ENCODE data around the gene ASPSCR1. TPM values are rescaled to one million over a fixed set of nuclear protein-coding genes. Genes with fewer than 3 reads are reported as not detected.
A peak's percentile ranks its signal among the peaks of the same experiment; 100 is the strongest.

ASPSCR1 gene, protein sequence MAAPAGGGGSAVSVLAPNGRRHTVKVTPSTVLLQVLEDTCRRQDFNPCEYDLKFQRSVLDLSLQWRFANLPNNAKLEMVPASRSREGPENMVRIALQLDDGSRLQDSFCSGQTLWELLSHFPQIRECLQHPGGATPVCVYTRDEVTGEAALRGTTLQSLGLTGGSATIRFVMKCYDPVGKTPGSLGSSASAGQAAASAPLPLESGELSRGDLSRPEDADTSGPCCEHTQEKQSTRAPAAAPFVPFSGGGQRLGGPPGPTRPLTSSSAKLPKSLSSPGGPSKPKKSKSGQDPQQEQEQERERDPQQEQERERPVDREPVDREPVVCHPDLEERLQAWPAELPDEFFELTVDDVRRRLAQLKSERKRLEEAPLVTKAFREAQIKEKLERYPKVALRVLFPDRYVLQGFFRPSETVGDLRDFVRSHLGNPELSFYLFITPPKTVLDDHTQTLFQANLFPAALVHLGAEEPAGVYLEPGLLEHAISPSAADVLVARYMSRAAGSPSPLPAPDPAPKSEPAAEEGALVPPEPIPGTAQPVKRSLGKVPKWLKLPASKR
- 12.0 TPM for polyA plus RNA-seq (2013)

DNA sequence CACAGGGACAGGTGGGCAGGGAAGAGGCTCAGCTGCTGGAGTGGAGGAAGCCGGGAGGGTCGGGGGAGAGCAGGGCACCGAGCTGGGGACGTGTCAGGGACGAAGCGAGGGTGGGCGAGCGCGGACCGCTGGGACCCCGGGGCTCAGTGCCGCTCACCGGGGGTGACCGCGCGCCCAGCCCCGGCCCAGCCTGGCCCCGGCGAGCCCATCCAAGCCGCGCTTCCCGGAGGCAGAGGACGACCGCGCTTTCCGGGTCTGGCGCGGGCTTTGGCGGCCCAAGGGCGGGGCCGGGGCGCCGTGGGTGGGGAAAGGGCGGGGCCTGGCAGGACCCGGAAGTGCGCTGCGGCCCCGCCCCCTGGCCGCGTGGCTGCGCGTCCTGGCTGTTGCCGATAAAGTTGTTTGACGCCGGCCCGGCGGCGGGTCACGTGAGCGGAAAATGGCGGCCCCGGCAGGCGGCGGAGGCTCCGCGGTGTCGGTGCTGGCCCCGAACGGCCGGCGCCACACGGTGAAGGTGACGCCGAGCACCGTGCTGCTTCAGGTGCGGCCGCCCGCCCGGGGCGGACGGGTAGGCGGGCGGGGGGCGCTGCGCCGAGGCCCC is at the start of gene ASPSCR1:
Gene ASPSCR1, plus strand, starts transcription at position 419 of the 598 bp plus-strand sequence. Its CDS starts 18 bp downstream, at position 437.
- Histone ChIP-seq H3K36me3 (ENCODE audit: control insufficient read depth in 4 of 4, insufficient read depth in 4 of 4, low read length in 3 of 4) (peaks cover 0 to 8% (median 3%) of the 10 kb centered on the region in 4 experiments), H3K4me3 (ENCODE audit: control insufficient read depth in 1 of 7, extremely low read depth in 1 of 7, insufficient read depth in 4 of 7, low read depth in 2 of 7, low read length in 6 of 7) (peak within 1 kb of the TSS; percentile 63 to 86 (median 73)), H3K27me3 (replicated peaks in 2 of 5; ENCODE audit: control insufficient read depth in 4 of 5, insufficient read depth in 5 of 5, low read length in 4 of 5) (peaks cover 0 to 3% (median 0%) of the 10 kb centered on the region in 5 experiments), H3K4me1 (ENCODE audit: control extremely low read depth in 1 of 4, control insufficient read depth in 4 of 4, insufficient read depth in 4 of 4, low read length in 3 of 4) (peaks cover 10 to 48% (median 35%) of the 10 kb centered on the region in 4 experiments), H3K27ac (ENCODE audit: insufficient read depth in 1 of 2, low read depth in 1 of 2, low read length in 2 of 2, poor library complexity in 1 of 2, severe bottlenecking in 2 of 2) (peak within 1 kb of the TSS; percentile 64 to 85), H3K9me3 (ENCODE audit: control extremely low read depth in 1 of 5, control insufficient read depth in 4 of 5, insufficient read depth in 2 of 5, low read depth in 1 of 5, low read length in 4 of 5) (peaks cover 0 to 9% (median 4%) of the 10 kb centered on the region in 5 experiments)
- DNase-seq, result peak; percentile 88 to 92 (median 91)
- ChIA-PET CTCF (interaction anchor here (1.0 to 2.6 kb wide), 5 partner anchors 15 to 110 kb away, joined by 3 to 13 read pairs (median 6); partner anchors contain the start of gene NOTUM), POLR2A (interaction anchor here (0.7 to 1.1 kb wide), 2 partner anchors 45 to 60 kb away, joined by 3 to 4 read pairs; partner anchors contain the start of genes CENPX and DCXR)
- WGBS (ENCODE audit: insufficient coverage), result 0% methylated on average over 74 of the region's 76 CpGs

DNA sequence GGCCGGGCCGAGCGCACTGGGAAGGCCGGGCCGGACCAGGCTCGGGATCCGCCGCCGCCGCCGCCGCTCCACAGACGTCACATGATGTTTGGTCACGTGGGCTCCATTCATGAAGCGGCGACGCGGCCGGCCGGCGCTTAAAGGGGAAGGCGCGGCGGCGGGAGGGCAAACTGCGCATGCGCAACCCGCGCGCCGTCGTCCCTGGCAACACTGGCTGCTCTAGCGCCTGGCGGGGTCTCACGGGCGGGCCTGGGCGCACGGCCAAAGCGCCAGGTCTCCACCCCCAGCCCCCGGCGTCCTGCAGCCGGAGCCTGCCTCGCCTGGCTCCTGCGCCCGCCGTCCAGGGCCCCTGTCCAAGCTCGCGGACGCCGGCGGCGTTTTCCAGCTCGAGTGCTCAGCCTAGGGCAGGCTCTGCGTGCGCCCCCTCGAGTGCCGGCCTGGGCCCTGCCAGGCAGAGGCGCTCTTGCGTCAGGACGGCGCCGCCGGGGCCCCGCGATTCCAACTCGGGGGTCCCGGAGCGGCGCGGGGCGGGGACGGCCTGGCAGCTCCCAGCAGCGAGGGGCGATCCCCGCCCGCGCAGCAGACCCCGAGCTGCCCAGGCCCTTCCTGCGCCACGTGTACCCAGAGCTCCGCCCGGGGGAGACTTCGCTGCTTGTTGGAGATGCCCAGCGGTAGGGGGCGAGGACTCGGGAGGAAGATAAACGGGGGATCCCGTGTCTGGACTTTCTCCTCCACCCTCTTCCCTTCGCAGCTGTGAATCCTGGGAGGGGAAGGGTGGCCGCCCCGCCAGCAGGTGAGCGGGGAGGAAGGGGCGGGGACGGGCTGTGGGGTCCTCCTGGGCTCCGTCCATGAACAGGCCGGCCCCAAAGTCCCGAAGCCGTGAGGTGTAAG is 49.5 kb upstream of the ASPSCR1 start, which contains the start of gene MAFG:
Gene MAFG, minus strand, starts transcription at position 83 of the 891 bp plus-strand sequence. CDS start 4,550 bp downstream, outside the sequence.
- peaks cover 0 to 67% (median 58%) of the 10 kb centered on the region in 4 experiments for H3K4me1 ChIP-seq (ENCODE audit: control extremely low read depth in 1 of 4, control insufficient read depth in 4 of 4, insufficient read depth in 4 of 4, low read length in 3 of 4)

DNA sequence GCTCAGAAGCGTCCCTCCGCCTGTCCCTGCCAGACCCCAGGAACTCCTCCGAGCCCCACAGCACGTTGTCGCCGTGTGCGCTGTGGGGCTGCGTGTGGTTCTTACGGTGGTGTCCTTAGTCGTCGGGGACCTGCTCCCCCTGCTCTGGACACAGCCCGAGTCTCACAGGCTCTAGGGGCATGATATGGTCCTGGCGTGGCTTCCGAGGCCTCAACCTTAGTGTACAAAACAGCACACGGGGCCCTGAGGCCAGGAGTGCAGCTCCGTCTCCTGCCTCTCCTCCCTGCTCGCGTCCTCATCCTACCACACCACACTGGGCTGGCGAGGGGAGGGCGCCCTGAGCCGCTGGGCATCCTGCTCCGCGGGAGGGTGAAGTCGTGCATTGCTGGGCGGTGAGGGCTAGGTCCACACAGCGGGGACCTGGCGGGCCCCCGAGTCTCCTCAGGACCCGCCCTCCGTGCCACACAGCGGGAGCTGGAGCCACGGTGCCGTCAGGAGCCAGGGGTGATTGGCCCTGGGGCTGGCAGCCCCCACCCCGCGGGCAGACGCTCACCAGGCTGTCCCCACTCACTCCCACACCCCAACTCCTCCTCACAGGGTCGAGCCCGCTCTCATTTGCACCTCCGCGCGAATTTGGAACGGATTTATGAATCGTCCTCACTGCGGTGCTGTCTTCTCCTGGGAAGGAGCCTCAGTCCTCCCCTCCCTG is 48.7 kb upstream of the ASPSCR1 start:
- CTCF ChIA-PET, result interaction anchor here (0.9 to 2.9 kb wide), 6 partner anchors 12 to 94 kb away, joined by 3 to 15 read pairs (median 4); partner anchors contain the start of genes CENPX and LRRC45
- H3K4me1 ChIP-seq (ENCODE audit: control extremely low read depth in 1 of 4, control insufficient read depth in 4 of 4, insufficient read depth in 4 of 4, low read length in 3 of 4), result peaks cover 0 to 60% (median 50%) of the 10 kb centered on the region in 4 experiments
- peaks cover 0 to 24% (median 13%) of the 10 kb centered on the region in 5 experiments for H3K27me3 ChIP-seq (replicated peaks in 2 of 5; ENCODE audit: control insufficient read depth in 4 of 5, insufficient read depth in 5 of 5, low read length in 4 of 5)
- DNase-seq, result no peak
- no peaks in the 10 kb centered on the region for H3K36me3 ChIP-seq (ENCODE audit: control insufficient read depth in 4 of 4, insufficient read depth in 4 of 4, low read length in 3 of 4)
- H3K9me3 ChIP-seq (ENCODE audit: control extremely low read depth in 1 of 5, control insufficient read depth in 4 of 5, insufficient read depth in 2 of 5, low read depth in 1 of 5, low read length in 4 of 5), result no peaks in the 10 kb centered on the region
- peak overlapping the region in 5 of 7 experiments; percentile 23 to 83 (median 75) for H3K4me3 ChIP-seq (ENCODE audit: control insufficient read depth in 1 of 7, extremely low read depth in 1 of 7, insufficient read depth in 4 of 7, low read depth in 2 of 7, low read length in 6 of 7)
- POLR2A ChIA-PET, result interaction anchor here (1.0 to 1.4 kb wide), 3 partner anchors 8 to 62 kb away, joined by 3 to 4 read pairs (median 4); no protein-coding TSS in a partner anchor
- WGBS (ENCODE audit: insufficient coverage), result 29% methylated on average over 31 of the region's 44 CpGs
- peak overlapping the region in 1 of 2 experiments; percentile 25 for H3K27ac ChIP-seq (ENCODE audit: insufficient read depth in 1 of 2, low read depth in 1 of 2, low read length in 2 of 2, poor library complexity in 1 of 2, severe bottlenecking in 2 of 2)

More for the DNA sequence above, 49.5 kb upstream of the ASPSCR1 start, which contains the start of gene MAFG:
- no peaks in the 10 kb centered on the region for H3K9me3 ChIP-seq (ENCODE audit: control extremely low read depth in 1 of 5, control insufficient read depth in 4 of 5, insufficient read depth in 2 of 5, low read depth in 1 of 5, low read length in 4 of 5)
- under 1% methylated on average over 81 of the region's 98 CpGs for WGBS (ENCODE audit: insufficient coverage)
- peak within 1 kb of the TSS; percentile 92 to 98 for H3K27ac ChIP-seq (ENCODE audit: insufficient read depth in 1 of 2, low read depth in 1 of 2, low read length in 2 of 2, poor library complexity in 1 of 2, severe bottlenecking in 2 of 2)
- peak within 1 kb of the TSS; percentile 46 to 83 (median 77) for H3K4me3 ChIP-seq (ENCODE audit: control insufficient read depth in 1 of 7, extremely low read depth in 1 of 7, insufficient read depth in 4 of 7, low read depth in 2 of 7, low read length in 6 of 7)
- peaks cover 0 to under 1% (median 0%) of the 10 kb centered on the region in 4 experiments for H3K36me3 ChIP-seq (ENCODE audit: control insufficient read depth in 4 of 4, insufficient read depth in 4 of 4, low read length in 3 of 4)
- H3K27me3 ChIP-seq (replicated peaks in 2 of 5; ENCODE audit: control insufficient read depth in 4 of 5, insufficient read depth in 5 of 5, low read length in 4 of 5), result peaks cover 0 to 24% (median 13%) of the 10 kb centered on the region in 5 experiments
- peak; percentile 92 to 95 (median 94) for DNase-seq
- ChIA-PET POLR2A (interaction anchor here (1.0 to 1.8 kb wide), 5 partner anchors 9 to 104 kb away, joined by 3 to 6 read pairs (median 4); partner anchors contain the start of genes RAC3 and SIRT7), CTCF (interaction anchor here (0.9 to 3.1 kb wide), 10 partner anchors 11 to 95 kb away, joined by 3 to 15 read pairs (median 4); partner anchors contain the start of genes CENPX, LRRC45 and NPB)

DNA sequence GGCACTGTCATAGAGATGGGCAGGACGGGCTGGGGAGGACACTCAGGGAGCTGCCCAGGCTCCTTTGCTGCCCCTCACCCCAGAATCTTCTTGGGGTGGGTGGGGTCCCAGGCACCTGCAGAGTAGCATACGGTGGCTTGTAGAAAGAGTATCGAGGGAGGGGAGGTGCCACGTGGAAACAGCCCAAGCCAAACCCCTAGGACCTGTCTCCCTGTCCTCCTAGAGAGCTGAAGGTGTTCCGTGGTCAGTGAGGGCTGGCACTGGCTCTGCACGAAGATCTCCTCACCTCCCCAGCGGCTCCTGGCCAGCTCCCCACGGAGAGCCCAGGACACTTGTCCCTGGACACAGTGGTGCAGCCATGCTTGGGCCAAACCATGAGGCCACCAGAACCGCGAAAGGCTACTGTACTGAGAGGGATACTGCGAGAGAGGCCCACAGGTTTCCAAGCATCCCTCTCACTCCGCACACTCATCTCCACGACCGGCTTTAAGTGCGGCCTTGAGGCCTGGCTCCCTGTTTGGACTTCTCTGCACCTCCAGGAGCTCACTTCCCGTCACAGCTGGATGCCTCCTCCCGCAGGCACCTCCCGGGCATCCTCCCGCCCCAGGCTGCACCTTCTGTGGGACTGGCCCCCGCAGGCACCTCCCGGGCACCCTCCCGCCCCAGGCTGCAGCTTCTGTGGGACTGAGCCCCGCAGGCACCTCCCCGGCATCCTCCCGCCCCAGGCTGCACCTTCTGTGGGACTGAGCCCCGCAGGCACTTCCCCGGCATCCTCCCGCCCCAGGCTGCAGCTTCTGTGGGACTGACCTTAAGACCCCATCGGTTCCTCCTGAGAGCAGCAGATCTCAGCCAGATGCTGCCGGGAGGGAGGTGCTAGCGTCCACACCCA is 47.9 kb upstream of the ASPSCR1 start:
- 95% methylated on average over 26 of the region's 31 CpGs for WGBS (ENCODE audit: insufficient coverage)
- ChIA-PET POLR2A (no interaction called here), CTCF (interaction anchor here (0.9 to 2.1 kb wide), 5 partner anchors 11 to 92 kb away, joined by 3 to 7 read pairs (median 4); no protein-coding TSS in a partner anchor)
- H3K27me3 ChIP-seq (replicated peaks in 2 of 5; ENCODE audit: control insufficient read depth in 4 of 5, insufficient read depth in 5 of 5, low read length in 4 of 5), result peaks cover 0 to 24% (median 13%) of the 10 kb centered on the region in 5 experiments
- H3K4me3 ChIP-seq (ENCODE audit: control insufficient read depth in 1 of 7, extremely low read depth in 1 of 7, insufficient read depth in 4 of 7, low read depth in 2 of 7, low read length in 6 of 7), result no peak overlapping the region
- H3K4me1 ChIP-seq (ENCODE audit: control extremely low read depth in 1 of 4, control insufficient read depth in 4 of 4, insufficient read depth in 4 of 4, low read length in 3 of 4), result peaks cover 0 to 52% (median 43%) of the 10 kb centered on the region in 4 experiments
- no peaks in the 10 kb centered on the region for H3K9me3 ChIP-seq (ENCODE audit: control extremely low read depth in 1 of 5, control insufficient read depth in 4 of 5, insufficient read depth in 2 of 5, low read depth in 1 of 5, low read length in 4 of 5)
- H3K27ac ChIP-seq (ENCODE audit: insufficient read depth in 1 of 2, low read depth in 1 of 2, low read length in 2 of 2, poor library complexity in 1 of 2, severe bottlenecking in 2 of 2), result no peak overlapping the region
- no peaks in the 10 kb centered on the region for H3K36me3 ChIP-seq (ENCODE audit: control insufficient read depth in 4 of 4, insufficient read depth in 4 of 4, low read length in 3 of 4)
- DNase-seq, result no peak

Measured in common myeloid progenitor, CD34-positive (primary cell).